Mesendoderm (in vitro differentiated cells): ENCODE data around the gene TBPL1.
"Not testable (repeated sequence)": the region's sequence is repeated elsewhere in the genome, so short reads cannot be mapped to it uniquely, and the experiment has no call there.

Experiments used
- DNase-seq: peaks from one replicate; pipeline ENCODE4 v3.0.0; 2013
- H2AK5ac ChIP-seq: 2 replicates; pipeline ENCODE4 v1.6.1; 2013; ENCODE audit warnings: low read length, inconsistent platforms
- H2BK120ac ChIP-seq: 2 replicates; pipeline ENCODE4 v1.6.1; 2013; ENCODE audit warnings: low read depth, mild to moderate bottlenecking, low read length, moderate library complexity, mixed read lengths
- H2BK15ac ChIP-seq: replicated peaks from 2 replicates; pipeline ENCODE4 v1.6.1; 2013; ENCODE audit warnings: low read depth, mild to moderate bottlenecking, moderate library complexity
- H2BK5ac ChIP-seq: 2 replicates; pipeline ENCODE4 v1.6.1; 2013; ENCODE audit warnings: low read length, inconsistent platforms
- H3K18ac ChIP-seq: 2 replicates; pipeline ENCODE4 v1.6.1; 2013; ENCODE audit warnings: mild to moderate bottlenecking, low read length, mixed read lengths
- H3K23ac ChIP-seq: one replicate; pipeline ENCODE4 v1.6.1; 2013; ENCODE audit warnings: low read length
- H3K27ac ChIP-seq: 2 replicates; pipeline ENCODE4 v1.5.1; 2013; ENCODE audit warnings: low read depth, mild to moderate bottlenecking, inconsistent platforms, low read length, moderate library complexity
- H3K27me3 ChIP-seq: 2 replicates; pipeline ENCODE4 v1.6.1; 2013; ENCODE audit warnings: low read length, control low read depth, mild to moderate bottlenecking, inconsistent platforms; ENCODE audit not compliant: insufficient read depth, poor library complexity
- H3K36me3 ChIP-seq: 2 replicates; pipeline ENCODE4 v1.6.1; 2013; ENCODE audit warnings: low read length, inconsistent platforms; ENCODE audit not compliant: control insufficient read depth, insufficient read depth
- H3K4ac ChIP-seq: one replicate; pipeline ENCODE4 v1.6.1; 2013; ENCODE audit warnings: low read depth, mild to moderate bottlenecking, low read length, moderate library complexity
- H3K4me1 ChIP-seq: 2 replicates; pipeline ENCODE4 v1.6.1; 2013; ENCODE audit warnings: low read depth, low read length, inconsistent platforms; ENCODE audit not compliant: control insufficient read depth
- H3K4me2 ChIP-seq: 2 replicates; pipeline ENCODE4 v1.6.1; 2013; ENCODE audit warnings: low read length
- H3K4me3 ChIP-seq: 2 replicates; pipeline ENCODE4 v1.5.1; 2013; ENCODE audit warnings: mild to moderate bottlenecking, low read length
- H3K56ac ChIP-seq: one replicate; pipeline ENCODE4 v1.6.1; 2013; ENCODE audit warnings: low read length
- H3K79me1 ChIP-seq: 2 replicates; pipeline ENCODE4 v1.6.1; 2013; ENCODE audit warnings: low read length, inconsistent platforms
- H3K79me2 ChIP-seq: 2 replicates; pipeline ENCODE4 v1.6.1; 2013; ENCODE audit warnings: mild to moderate bottlenecking, low read length; ENCODE audit not compliant: control insufficient read depth, insufficient read depth
- H3K9ac ChIP-seq: 2 replicates; pipeline ENCODE4 v1.6.1; 2013; ENCODE audit warnings: low read length, inconsistent platforms
- H4K5ac ChIP-seq: one replicate; pipeline ENCODE4 v1.6.1; 2013; ENCODE audit warnings: low read length
- H4K8ac ChIP-seq: one replicate; pipeline ENCODE4 v1.6.1; 2013; ENCODE audit warnings: low read depth, mild to moderate bottlenecking, control low read depth, low read length, moderate library complexity
- WGBS: extraction: QIAGEN DNeasy Blood & Tissue Kit; methylation state at CpG from one replicate; pipeline ENCODE4 v1.1.7; 2013; ENCODE audit warnings: low lambda C conversion rate, missing lambda C conversion rate; ENCODE audit not compliant: insufficient coverage; ENCODE audit errors: extremely low coverage; 5-methylcytosine and 5-hydroxymethylcytosine counted together

TBPL1 gene

GRCh38 chr6:133972388-133972787 is 19.4 kb downstream of the TBPL1 start:
- H3K27ac ChIP-seq = no peak overlapping the region
- no peak overlapping the region for H2AK5ac ChIP-seq
- peaks cover 4% of the 10 kb centered on the region for H3K79me2 ChIP-seq
- no peak overlapping the region for H2BK120ac ChIP-seq
- H3K27me3 ChIP-seq = no peaks in the 10 kb centered on the region
- H3K9ac ChIP-seq = no peak overlapping the region
- H4K5ac ChIP-seq = no peak overlapping the region
- H2BK15ac ChIP-seq = no peak overlapping the region
- no peaks in the 10 kb centered on the region for H3K36me3 ChIP-seq
- no peak for DNase-seq
- WGBS = no CpG with 5 or more reads among the region's 2 CpGs
- H3K4ac ChIP-seq = no peak overlapping the region
- H3K4me3 ChIP-seq = no peak overlapping the region
- H3K4me1 ChIP-seq = no peaks in the 10 kb centered on the region
- no peak overlapping the region for H3K4me2 ChIP-seq
- no peak overlapping the region for H3K23ac ChIP-seq
- no peak overlapping the region for H4K8ac ChIP-seq
- H3K18ac ChIP-seq = no peak overlapping the region
- H3K79me1 ChIP-seq = peaks cover 6% of the 10 kb centered on the region
- H3K56ac ChIP-seq = no peak overlapping the region
- no peak overlapping the region for H2BK5ac ChIP-seq

GRCh38 chr6:133973109-133973971 is 20.3 kb downstream of the TBPL1 start:
- Histone ChIP-seq H3K4me3 (no peak overlapping the region), H2AK5ac (no peak overlapping the region), H3K27ac (no peak overlapping the region), H3K4ac (no peak overlapping the region), H3K23ac (no peak overlapping the region), H2BK120ac (no peak overlapping the region), H3K56ac (no peak overlapping the region), H2BK5ac (no peak overlapping the region), H4K8ac (no peak overlapping the region), H3K79me1 (peaks cover 9% of the 10 kb centered on the region), H3K4me2 (no peak overlapping the region), H3K36me3 (no peaks in the 10 kb centered on the region), H3K18ac (no peak overlapping the region), H4K5ac (no peak overlapping the region), H2BK15ac (no peak overlapping the region), H3K79me2 (peaks cover 8% of the 10 kb centered on the region), H3K4me1 (no peaks in the 10 kb centered on the region), H3K9ac (no peak overlapping the region), H3K27me3 (no peaks in the 10 kb centered on the region)
- DNase-seq = peak; percentile 66
- no CpG with 5 or more reads among the region's 4 CpGs for whole genome bisulfite sequencing

DNA sequence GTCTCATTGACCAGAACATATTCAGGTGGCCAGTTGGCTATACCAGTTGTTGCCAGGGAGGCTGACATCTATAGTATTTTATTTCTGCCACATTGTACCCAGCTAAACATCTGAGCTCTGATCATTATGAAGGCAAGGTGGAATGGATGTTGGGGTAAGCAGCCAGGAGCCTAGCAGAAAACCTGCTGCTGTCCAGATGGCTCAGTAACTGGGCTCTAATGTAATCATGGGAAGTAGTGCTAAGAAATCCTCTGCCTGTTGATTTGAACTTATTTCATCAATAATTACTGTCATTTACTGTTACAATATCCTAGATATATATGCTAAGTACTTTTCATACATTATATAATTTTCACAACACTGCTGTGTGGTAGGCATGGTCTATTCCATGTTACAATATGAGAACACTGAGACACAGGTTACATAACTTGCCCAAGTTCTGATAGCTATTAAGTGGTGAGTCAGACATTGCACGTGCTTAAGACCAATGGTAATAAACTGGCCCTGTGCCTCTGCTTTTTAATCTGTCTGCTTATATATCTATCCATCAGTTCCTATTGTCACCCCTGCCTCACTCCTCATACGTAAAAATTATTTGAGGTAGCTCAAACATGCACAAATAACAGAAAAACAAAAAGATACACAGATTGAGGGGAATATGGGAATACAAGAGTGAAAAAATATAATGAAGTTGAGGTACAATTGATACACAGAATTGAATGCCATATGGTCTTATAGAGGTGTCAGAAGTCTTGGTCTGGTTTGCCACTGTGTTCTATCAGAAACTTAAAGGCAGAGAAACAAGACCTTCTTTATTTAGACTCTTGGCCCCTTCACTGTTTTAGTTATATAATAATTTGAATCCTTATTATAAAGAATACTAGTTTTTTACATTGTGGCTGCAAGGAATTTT is 25.2 kb downstream of the TBPL1 start:
- no peak overlapping the region for H3K56ac ChIP-seq
- H3K79me1 ChIP-seq = peaks cover 6% of the 10 kb centered on the region
- H2AK5ac ChIP-seq = no peak overlapping the region
- no peak overlapping the region for H3K4me3 ChIP-seq
- H3K9ac ChIP-seq = no peak overlapping the region
- no peak overlapping the region for H4K8ac ChIP-seq
- no peak overlapping the region for H3K23ac ChIP-seq
- H3K4me2 ChIP-seq = no peak overlapping the region
- H3K4ac ChIP-seq = no peak overlapping the region
- H3K18ac ChIP-seq = no peak overlapping the region
- DNase-seq = no peak
- no peak overlapping the region for H2BK15ac ChIP-seq
- no peak overlapping the region for H3K27ac ChIP-seq
- WGBS = no CpG with 5 or more reads among the region's 2 CpGs
- H3K27me3 ChIP-seq = no peaks in the 10 kb centered on the region
- no peak overlapping the region for H2BK120ac ChIP-seq
- peaks cover 4% of the 10 kb centered on the region for H3K79me2 ChIP-seq
- H4K5ac ChIP-seq = no peak overlapping the region
- H2BK5ac ChIP-seq = no peak overlapping the region
- no peaks in the 10 kb centered on the region for H3K4me1 ChIP-seq
- H3K36me3 ChIP-seq = no peaks in the 10 kb centered on the region

- no peak for DNase-seq
- Histone ChIP-seq H3K4me1 (no peaks in the 10 kb centered on the region), H3K23ac (no peak overlapping the region), H4K8ac (no peak overlapping the region), H3K4me2 (no peak overlapping the region), H4K5ac (no peak overlapping the region), H3K36me3 (no peaks in the 10 kb centered on the region), H2BK120ac (no peak overlapping the region), H2BK5ac (no peak overlapping the region), H3K4me3 (no peak overlapping the region), H2BK15ac (no peak overlapping the region), H3K18ac (no peak overlapping the region), H3K56ac (no peak overlapping the region), H2AK5ac (no peak overlapping the region), H3K27ac (no peak overlapping the region), H3K27me3 (no peaks in the 10 kb centered on the region), H3K79me2 (peaks cover 4% of the 10 kb centered on the region), H3K79me1 (peaks cover 6% of the 10 kb centered on the region), H3K9ac (no peak overlapping the region), H3K4ac (no peak overlapping the region)
- no CpG with 5 or more reads among the region's 2 CpGs for WGBS
These were observed 25.8 kb downstream of the TBPL1 start for GRCh38 chr6:133978896-133979240.

- not testable (repeated sequence) for H3K23ac ChIP-seq, H2BK15ac ChIP-seq, H3K4me2 ChIP-seq, H3K27me3 ChIP-seq, H2AK5ac ChIP-seq, H4K5ac ChIP-seq, H2BK120ac ChIP-seq, DNase-seq, H2BK5ac ChIP-seq, H3K36me3 ChIP-seq, H3K9ac ChIP-seq, H3K79me1 ChIP-seq, H4K8ac ChIP-seq, H3K4me1 ChIP-seq, H3K79me2 ChIP-seq, H3K56ac ChIP-seq, H3K4ac ChIP-seq, H3K27ac ChIP-seq, H3K4me3 ChIP-seq, H3K18ac ChIP-seq
- WGBS = no CpG with 5 or more reads among the region's 7 CpGs
These were observed 26.4 kb downstream of the TBPL1 start for GRCh38 chr6:133979269-133979963.
